ENCODE data around the gene ADCY9.
"Not testable (repeated sequence)": the region's sequence is repeated elsewhere in the genome, so short reads cannot be mapped to it uniquely, and the experiment has no call there.

The ADCY9 gene

GRCh38 chr16:4116325-4117249 is at the start of gene ADCY9:
Gene ADCY9, minus strand, starts transcription at chr16:4116442. Its CDS starts 1,000 bp downstream, at chr16:4115442.
- peak; percentile 71 for DNase-seq

DNA sequence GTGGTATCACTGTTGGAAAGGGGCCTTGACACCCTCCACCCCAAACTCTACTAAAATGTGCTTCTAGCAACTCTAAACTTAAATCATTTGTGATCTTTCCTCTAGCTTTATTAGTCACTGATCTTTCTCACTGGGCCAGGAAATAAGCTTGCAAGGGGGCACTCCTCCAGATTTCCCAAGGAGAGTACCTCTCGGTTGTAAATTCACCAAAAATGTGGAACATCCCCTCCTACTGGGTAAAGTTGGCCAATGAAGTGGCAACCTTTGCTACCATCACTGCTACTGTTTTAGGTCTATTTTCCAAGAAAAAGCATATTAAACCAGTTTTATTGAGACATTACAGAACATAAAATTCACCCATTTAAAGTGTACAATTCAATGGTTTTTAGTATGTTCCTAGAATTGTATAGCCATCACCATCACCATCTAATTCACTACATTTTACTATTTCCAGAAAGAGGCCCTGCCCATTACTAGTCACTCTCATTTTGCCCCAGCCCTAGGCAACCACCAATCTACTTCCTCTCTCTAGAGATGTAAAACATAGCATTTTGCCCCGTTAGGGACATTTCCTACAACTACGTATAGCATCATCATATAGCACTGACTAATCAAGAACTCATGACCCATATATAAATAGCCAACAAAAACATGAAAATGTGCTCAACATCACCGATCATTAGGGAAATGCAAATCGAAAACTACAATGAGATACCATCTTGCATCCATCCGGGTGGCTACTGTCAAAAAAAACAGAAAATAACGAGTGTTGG is 44.6 kb upstream of the ADCY9 start:
- DNase-seq: no peak

DNA sequence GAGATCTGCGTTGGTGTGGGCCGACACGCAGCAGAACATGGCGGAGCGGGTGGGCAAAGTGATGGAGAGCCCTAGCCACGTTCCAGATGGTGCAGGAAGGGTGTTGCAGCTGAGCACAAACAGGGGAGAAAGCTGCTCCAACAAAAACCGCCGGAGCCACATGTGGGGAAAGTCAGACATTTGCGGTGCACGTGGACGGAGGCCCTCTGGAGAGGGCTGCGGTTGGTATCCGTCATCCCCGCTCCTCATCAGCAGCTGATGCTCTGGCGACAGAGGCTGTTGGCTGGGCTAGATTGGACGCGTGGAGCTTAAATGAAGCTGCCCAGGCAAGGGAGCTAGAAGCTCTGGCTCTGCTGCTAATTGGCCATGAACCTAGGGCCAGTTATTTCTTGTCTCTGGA is 43.5 kb upstream of the ADCY9 start:
- DNase-seq: no peak

- DNase-seq: no peak
Measured at GRCh38 chr16:4158143-4159093, 42.2 kb upstream of the ADCY9 start.

- no peak for DNase-seq
Measured at GRCh38 chr16:4157376-4157825, 41.2 kb upstream of the ADCY9 start.

DNA sequence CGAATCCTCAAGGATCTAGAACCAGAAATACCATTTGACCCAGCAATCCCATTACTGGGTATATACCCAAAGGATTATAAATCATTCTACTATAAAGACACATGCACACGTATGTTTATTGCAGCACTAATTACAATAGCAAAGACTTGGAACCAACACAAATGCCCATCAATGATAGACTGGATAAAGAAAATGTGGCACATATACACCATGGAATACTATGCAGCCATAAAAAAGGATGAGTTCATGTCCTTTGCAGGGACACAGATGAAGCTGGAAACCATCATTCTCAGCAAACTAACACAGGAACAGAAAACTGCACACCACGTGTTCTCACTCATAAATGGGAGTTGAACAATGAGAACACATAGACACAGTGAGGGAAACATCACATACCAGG is 40.3 kb upstream of the ADCY9 start:
- DNase-seq: not testable (repeated sequence)

- DNase-seq: not testable (repeated sequence)
Measured at GRCh38 chr16:4153364-4153763, 37.1 kb upstream of the ADCY9 start.

DNA sequence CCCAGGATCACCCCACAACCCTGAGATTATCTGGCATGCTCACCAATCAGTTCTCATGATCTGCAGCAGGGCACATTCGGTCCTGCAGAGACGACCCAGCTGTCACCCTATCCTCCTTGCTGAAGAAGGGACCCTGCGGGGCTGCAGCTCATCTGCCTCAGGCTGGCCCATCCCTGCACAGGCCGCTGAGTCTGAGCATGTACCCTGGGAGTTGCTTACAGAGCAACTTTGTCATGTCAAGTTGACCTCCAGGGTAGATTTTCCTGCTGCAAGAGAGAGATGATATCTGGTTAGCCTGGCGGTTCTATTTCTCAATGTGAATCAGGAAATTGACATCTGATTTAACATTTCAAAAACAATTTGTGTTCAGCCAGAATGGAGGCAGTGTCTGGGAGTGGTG is 36.0 kb upstream of the ADCY9 start:
- no peak for DNase-seq

GRCh38 chr16:4147236-4147635 is 31.0 kb upstream of the ADCY9 start:
- no peak for DNase-seq

- DNase-seq: no peak
Measured at GRCh38 chr16:4142268-4142667, 26.0 kb upstream of the ADCY9 start.

DNA sequence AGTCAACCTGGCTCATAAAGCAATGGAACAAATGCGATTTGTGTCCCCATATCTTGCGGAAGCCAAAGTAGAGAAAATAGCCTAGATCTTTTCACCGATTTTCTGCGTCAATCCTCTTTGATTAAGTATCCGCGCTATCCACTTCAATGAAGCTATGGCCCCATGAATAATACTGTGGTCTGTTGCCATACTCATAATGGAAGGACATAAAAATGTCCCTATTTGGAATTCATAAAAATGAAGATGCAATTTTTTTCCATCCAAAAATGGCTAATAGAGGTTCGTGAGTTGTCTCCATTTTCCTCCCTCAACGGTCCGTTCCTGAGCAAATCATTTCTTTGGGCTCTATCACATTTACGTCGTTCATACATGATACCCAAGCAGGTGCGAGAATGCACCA is 25.4 kb upstream of the ADCY9 start:
- DNase-seq: no peak

- DNase-seq: peak; percentile 5
Measured at GRCh38 chr16:4140652-4141051, 24.4 kb upstream of the ADCY9 start.

- DNase-seq: no peak
Measured at GRCh38 chr16:4139968-4140367, 23.7 kb upstream of the ADCY9 start.

- DNase-seq: no peak
Measured at GRCh38 chr16:4138713-4139112, 22.5 kb upstream of the ADCY9 start.

GRCh38 chr16:4137438-4137837 is 21.2 kb upstream of the ADCY9 start:
- DNase-seq: no peak

DNA sequence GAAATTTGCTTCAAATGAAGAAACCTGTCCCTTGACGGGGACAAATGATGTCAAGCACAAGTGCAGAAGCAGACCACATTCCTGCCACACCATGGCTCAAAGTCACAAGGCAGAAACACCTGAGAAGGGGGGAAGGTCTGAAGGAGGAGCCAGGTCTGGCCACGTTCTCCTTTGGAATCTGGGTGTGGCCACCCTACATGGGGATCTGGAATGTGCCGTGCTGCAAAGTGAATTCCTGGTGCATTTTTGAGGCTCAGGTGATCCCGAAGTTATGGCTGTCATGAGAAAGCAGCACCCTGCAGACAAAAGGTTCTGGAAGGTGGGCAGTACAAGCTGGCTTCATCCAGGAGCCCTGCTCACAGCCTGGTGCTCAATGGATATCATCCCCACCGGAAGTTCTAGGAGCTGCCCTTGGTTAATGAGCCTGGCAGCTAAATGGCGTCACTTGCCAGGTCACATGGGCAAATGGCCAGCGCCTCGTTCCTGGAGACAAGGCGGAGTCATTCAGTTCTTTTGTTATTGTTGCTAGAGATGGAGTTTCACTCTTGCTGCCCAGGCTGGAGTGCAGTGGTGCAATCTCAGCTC is 20.1 kb upstream of the ADCY9 start:
- no peak for DNase-seq

- DNase-seq: no peak
Measured at GRCh38 chr16:4135537-4135936, 19.3 kb upstream of the ADCY9 start.

DNA sequence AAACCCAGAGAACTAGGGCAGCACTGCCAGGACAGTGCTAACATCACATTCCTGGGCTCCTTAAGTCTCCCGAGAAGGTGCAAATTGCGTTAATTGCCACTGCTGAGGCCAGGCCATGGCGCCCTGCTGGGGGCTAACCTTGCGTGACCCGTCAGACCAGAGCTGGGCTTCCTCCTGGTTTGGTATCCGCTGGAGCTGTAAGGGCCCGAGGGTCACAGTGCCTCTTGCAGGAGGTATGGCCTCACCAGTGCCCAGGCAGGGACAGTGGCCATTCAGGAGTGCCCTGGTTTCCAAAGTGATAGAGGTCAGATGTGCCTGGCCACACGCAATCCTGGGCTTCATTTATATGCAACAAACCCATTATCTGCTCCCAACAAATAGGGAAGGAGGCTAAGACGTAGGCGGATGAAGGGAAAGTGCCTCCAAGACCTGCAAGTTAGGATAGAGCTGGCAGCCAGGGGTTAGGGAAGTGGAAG is 17.7 kb upstream of the ADCY9 start:
- no peak for DNase-seq

DNA sequence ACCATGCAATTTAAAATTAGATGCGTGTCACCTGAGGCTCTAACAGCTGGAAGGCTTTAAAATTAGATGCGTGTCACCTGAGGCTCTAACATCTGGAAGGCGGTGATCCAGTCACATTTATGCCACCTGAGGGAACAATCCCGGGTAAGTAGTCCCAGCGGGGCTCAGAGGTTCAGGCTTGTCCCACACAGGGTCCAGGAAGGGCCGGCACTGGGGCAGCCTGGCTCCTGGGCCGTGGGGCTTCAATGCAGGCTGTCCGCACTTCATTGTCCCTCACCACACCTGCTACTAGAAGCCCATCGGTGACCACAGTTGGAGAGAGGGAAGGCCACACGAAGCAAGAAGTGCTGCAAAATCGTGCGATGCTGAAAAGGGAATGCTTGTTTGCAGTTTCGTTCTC is 15.4 kb upstream of the ADCY9 start:
- no peak for DNase-seq

DNA sequence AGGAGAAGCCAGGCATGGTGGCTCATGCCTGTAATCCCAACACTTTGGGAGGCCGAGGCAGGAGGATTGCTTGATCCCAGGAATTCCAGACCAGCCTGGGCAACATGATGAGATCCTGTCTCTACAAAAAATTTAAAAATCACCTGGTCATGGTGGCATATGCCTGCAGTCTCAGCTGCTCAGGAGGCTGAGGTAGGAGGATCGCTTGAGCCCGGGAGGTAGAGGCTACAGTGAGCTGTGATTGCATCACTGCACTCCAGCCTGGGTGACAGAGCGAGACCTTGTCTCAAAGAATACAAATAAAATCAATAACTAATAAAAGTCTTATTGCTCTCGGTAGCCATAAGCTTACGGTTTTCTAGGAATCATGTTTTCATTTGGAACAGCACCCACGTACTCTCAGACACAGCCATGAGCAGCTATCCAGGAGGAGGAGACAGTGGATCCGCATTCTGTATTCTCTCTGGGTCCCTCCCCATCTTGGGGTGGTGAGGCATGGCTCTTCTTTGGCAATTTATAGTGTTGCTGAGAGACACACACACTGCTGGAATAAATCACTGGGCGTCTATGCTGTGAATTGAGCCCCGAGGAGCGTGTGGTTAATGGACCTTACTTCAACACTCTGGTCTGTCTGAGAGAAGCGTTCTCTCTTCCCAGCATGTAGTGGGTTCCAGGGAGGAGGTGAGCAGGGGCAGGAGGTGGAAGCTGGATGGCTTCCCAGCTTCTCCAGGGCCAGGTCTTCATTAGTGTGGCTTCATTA is 8.5 kb upstream of the ADCY9 start:
- DNase-seq: no peak

GRCh38 chr16:4123616-4124300 is 7.5 kb upstream of the ADCY9 start:
- no peak for DNase-seq

All from NCI-H1436 (cell line).